Measurements from ENCODE around the gene SYT12. TPM values are rescaled to one million over a fixed set of nuclear protein-coding genes. Genes with fewer than 3 reads are reported as not detected.

The SYT12 gene
- total and polyA plus RNA-seq, 2 donors (not counting 1 experiment from before 2014, with no cell fraction given): not detected

- H3K79me2 ChIP-seq (ENCODE audit: control insufficient read depth, insufficient read depth, low read length): no peaks in the 10 kb centered on the region
- CTCF ChIA-PET: interaction anchor here (0.8 to 2.9 kb wide), 13 partner anchors 10 to 271 kb away, joined by 3 to 12 read pairs (median 4); partner anchors contain the start of gene POLD4
- no peaks in the 10 kb centered on the region for H3K9me3 Mint-ChIP-seq (ENCODE audit: insufficient read depth)
- peak overlapping the region; percentile 63 for H3K4me2 ChIP-seq (replicated peaks; ENCODE audit: low read depth, low read length, poor library complexity, severe bottlenecking)
- intact Hi-C loops (cut with micrococcal nuclease): no loop called here
- H3K4me3 ChIP-seq (ENCODE audit: control extremely low read depth in 1 of 5, extremely low read depth in 1 of 5, insufficient read depth in 1 of 5, low read depth in 2 of 5, low read length in 4 of 5): peak overlapping the region in 1 of 5 experiments; percentile 33
- peak overlapping the region; percentile 54 for H3K4me3 Mint-ChIP-seq
- H3K4me1 Mint-ChIP-seq: peaks cover 13% of the 10 kb centered on the region
- H3K27ac Mint-ChIP-seq: no peak overlapping the region
- no peaks in the 10 kb centered on the region for H4K20me1 ChIP-seq (ENCODE audit: control insufficient read depth, insufficient read depth, low read length, poor library complexity, severe bottlenecking)
- H2AFZ ChIP-seq (ENCODE audit: insufficient read depth, low read depth, low read length, poor library complexity, severe bottlenecking): peak overlapping the region; percentile 62
- peaks cover 11 to 12% of the 10 kb centered on the region in 2 donors for H3K4me1 ChIP-seq (ENCODE audit: control insufficient read depth in 2 of 2, insufficient read depth in 2 of 2, low read length in 2 of 2)
- DNase-seq (peak; percentile 43), ATAC-seq (ENCODE audit: low read depth) (no peak)
- 16% methylated on average over 14 of the region's 20 CpGs for WGBS (ENCODE audit: insufficient coverage)
- no peaks in the 10 kb centered on the region for H3K36me3 ChIP-seq (replicated peaks in 1 of 2; ENCODE audit: control extremely low read depth in 1 of 2, control insufficient read depth in 1 of 2, extremely low read depth in 1 of 2, insufficient read depth in 2 of 2, low read length in 1 of 2)
- POLR2A ChIA-PET: interaction anchor here (0.7 kb wide), 1 partner anchor 543 kb away, joined by 3 read pairs; no protein-coding TSS in a partner anchor
- peaks cover 9% of the 10 kb centered on the region for H3K27me3 Mint-ChIP-seq
- TF ChIP-seq EZH2 (IDR thresholded peaks at IDR 0.05; ENCODE audit: borderline replicate concordance, insufficient read depth, low read depth, low read length, poor library complexity, severe bottlenecking) (no peak), CTCF (IDR thresholded peaks at IDR 0.05) (no peak)
- H3K27me3 ChIP-seq (replicated peaks in 1 of 4; ENCODE audit: control extremely low read depth in 1 of 4, control insufficient read depth in 3 of 4, insufficient read depth in 4 of 4, low read length in 3 of 4): peaks cover 0 to 7% (median 2%) of the 10 kb centered on the region in 4 experiments
- H3K9ac ChIP-seq (ENCODE audit: low read length): peak overlapping the region; percentile 20
- no peak overlapping the region for H3K27ac ChIP-seq (ENCODE audit: low read length in 2 of 2)
- H3K9me3 ChIP-seq (ENCODE audit: control extremely low read depth in 1 of 3, control insufficient read depth in 2 of 3, insufficient read depth in 1 of 3, low read length in 2 of 3): no peaks in the 10 kb centered on the region
Observed at GRCh38 chr11:67082071-67082791, 59.3 kb downstream of the SYT12 start.

GRCh38 chr11:67083786-67084366, 60.9 kb downstream of the SYT12 start:
- Histone ChIP-seq H3K79me2 (ENCODE audit: control insufficient read depth, insufficient read depth, low read length) (no peaks in the 10 kb centered on the region), H3K27ac (ENCODE audit: low read length in 2 of 2) (no peak overlapping the region), H3K4me3 (ENCODE audit: control extremely low read depth in 1 of 5, extremely low read depth in 1 of 5, insufficient read depth in 1 of 5, low read depth in 2 of 5, low read length in 4 of 5) (no peak overlapping the region), H3K4me2 (replicated peaks; ENCODE audit: low read depth, low read length, poor library complexity, severe bottlenecking) (no peak overlapping the region), H2AFZ (ENCODE audit: insufficient read depth, low read depth, low read length, poor library complexity, severe bottlenecking) (no peak overlapping the region), H4K20me1 (ENCODE audit: control insufficient read depth, insufficient read depth, low read length, poor library complexity, severe bottlenecking) (no peaks in the 10 kb centered on the region), H3K9ac (ENCODE audit: low read length) (no peak overlapping the region), H3K27me3 (replicated peaks in 1 of 4; ENCODE audit: control extremely low read depth in 1 of 4, control insufficient read depth in 3 of 4, insufficient read depth in 4 of 4, low read length in 3 of 4) (peaks cover 0 to 6% (median 0%) of the 10 kb centered on the region in 4 experiments), H3K36me3 (replicated peaks in 1 of 2; ENCODE audit: control extremely low read depth in 1 of 2, control insufficient read depth in 1 of 2, extremely low read depth in 1 of 2, insufficient read depth in 2 of 2, low read length in 1 of 2) (no peaks in the 10 kb centered on the region), H3K4me1 (ENCODE audit: control insufficient read depth in 2 of 2, insufficient read depth in 2 of 2, low read length in 2 of 2) (peaks cover 11 to 12% of the 10 kb centered on the region in 2 donors), H3K9me3 (ENCODE audit: control extremely low read depth in 1 of 3, control insufficient read depth in 2 of 3, insufficient read depth in 1 of 3, low read length in 2 of 3) (no peaks in the 10 kb centered on the region)
- Mint-ChIP-seq H3K27me3 (peaks cover 9% of the 10 kb centered on the region), H3K4me3 (no peak overlapping the region), H3K9me3 (ENCODE audit: insufficient read depth) (no peaks in the 10 kb centered on the region), H3K27ac (no peak overlapping the region), H3K4me1 (peaks cover 13% of the 10 kb centered on the region)
- ChIA-PET CTCF (interaction anchor here (0.6 to 1.2 kb wide), 6 partner anchors 10 to 262 kb away, joined by 3 read pairs; no protein-coding TSS in a partner anchor), POLR2A (no interaction called here)
- TF ChIP-seq EZH2 (IDR thresholded peaks at IDR 0.05; ENCODE audit: borderline replicate concordance, insufficient read depth, low read depth, low read length, poor library complexity, severe bottlenecking): no peak
- TF ChIP-seq CTCF (IDR thresholded peaks at IDR 0.05): no peak
- DNase-seq (no peak), ATAC-seq (ENCODE audit: low read depth) (no peak)
- intact Hi-C loops (cut with micrococcal nuclease): no loop called here
- 89% methylated on average over 5 of the region's 8 CpGs for WGBS (ENCODE audit: insufficient coverage)

Measured in B cell (primary cell).